Erythroblast (primary cell): ENCODE results near the gene TTC8.
"Not testable (repeated sequence)": the region's sequence is repeated elsewhere in the genome, so short reads cannot be mapped to it uniquely, and the experiment has no call there.

Experiments
- DNase-seq, 2 experiments: peaks; one replicate each; lab custom pipeline; 2025; lab: John Stamatoyannopoulos, UW
- GATA1 ChIP-seq: IDR thresholded peaks from 2 replicates; pipeline ENCODE4 v1.6.1; 2011; ENCODE audit warnings: low read depth, mild to moderate bottlenecking, control low read depth, low read length, moderate library complexity
- POLR2A ChIP-seq: IDR thresholded peaks from 2 replicates; pipeline ENCODE4 v1.6.1; 2011; ENCODE audit warnings: mild to moderate bottlenecking, low read length

Gene TTC8

DNA sequence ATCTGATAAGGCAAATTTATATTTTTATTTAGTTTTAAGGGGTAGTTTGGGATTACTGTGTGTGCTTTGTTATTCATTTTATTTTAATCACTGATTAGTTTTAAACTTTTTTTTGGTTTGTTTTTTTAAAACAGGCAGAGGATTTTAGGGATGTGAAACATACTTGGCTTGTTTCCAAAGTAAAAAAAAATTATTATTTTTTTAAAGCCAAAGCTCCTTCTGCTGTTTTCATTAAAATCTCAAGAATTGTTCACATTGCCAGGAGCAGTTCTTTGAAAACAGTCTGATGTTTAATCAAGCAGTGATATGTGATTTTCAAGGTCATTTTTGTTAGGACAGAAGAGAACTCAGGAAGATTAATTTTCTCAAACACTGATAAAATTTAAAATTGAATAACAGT is 11.2 kb downstream of the TTC8 start:
- no peak for DNase-seq
- TF ChIP-seq GATA1 (no peak), POLR2A (no peak)

DNA sequence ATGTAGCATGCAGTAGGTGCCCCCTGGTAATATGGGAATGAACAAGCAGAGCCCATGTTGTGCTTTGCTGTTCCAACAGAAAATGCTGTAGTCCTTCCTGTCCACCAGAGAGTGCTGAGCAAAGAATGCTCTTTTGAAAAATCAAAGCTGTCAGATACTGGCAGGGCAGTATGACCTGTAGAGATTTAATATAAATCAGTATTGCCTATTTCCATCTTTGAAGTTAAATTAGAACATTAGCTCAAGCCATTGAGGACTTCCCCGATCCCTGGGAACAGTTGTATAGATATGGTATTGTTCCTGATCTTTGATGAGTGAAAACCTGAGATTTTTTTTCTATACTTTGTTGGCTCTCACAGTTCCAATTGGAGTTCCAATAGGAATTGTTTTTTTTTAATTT is 13.0 kb downstream of the TTC8 start:
- DNase-seq, result no peak

DNA sequence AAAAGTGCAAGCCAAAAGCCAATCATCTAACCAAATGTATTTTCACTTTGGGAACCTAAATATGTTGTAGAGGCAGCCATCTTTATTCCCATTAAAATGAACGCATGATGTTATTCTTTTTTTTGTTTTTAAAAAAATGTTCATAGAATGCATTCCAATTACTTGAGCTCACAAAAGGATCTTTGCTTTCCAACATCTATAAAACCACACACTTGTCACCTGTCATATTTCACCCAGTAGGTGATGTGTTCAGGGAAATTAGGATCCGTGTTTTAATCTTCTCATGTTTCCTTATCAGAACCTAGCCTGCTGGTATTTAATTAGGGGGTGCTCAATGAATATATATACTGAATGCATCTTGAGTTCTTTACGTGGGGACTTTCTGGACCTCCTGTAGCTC is 13.6 kb downstream of the TTC8 start:
- DNase-seq, result no peak

More for the DNA sequence above, 13.0 kb downstream of the TTC8 start:
- TF ChIP-seq POLR2A (no peak), GATA1 (no peak)

DNA sequence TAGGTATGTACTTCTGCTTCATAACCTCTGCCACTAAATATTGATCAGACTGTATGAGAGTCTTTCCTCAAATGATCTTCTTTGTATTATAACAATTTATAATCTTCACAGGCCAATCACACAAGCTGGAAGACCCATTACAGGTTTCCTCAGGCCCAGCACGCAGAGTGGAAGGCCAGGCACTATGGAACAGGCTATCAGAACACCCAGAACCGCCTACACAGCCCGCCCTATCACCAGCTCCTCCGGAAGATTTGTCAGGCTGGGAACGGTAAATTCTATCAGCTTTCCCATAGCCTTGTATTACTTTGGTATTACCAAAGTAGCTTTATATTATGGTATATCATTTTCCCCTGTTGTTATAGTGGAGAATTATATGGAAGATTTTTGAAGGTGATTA is 16.5 kb downstream of the TTC8 start:
- TF ChIP-seq POLR2A (no peak), GATA1 (no peak)
- DNase-seq, result no peak

More for the DNA sequence above, 13.6 kb downstream of the TTC8 start:
- no peak for TF ChIP-seq POLR2A
- no peak for TF ChIP-seq GATA1

DNA sequence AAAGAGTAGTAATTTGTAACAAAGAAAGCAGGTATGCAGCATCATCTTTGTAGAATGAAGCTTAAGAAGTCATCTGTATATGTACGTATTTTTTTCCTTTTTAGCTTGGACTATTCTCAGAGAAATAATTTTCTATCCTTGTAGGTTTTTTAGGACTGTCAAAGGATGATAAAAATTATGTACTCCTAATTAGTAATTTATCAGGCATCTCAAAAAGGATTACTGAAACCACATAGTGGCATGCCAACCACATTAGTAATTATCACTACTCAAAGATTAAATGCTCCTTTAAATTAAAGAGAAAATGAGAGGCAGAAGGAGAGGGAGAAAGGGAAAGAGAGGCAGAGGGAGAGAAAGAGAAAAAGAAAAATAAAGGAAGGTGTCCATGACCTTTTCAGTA is 17.3 kb downstream of the TTC8 start:
- DNase-seq, result no peak
- no peak for TF ChIP-seq GATA1
- TF ChIP-seq POLR2A, result no peak

DNA sequence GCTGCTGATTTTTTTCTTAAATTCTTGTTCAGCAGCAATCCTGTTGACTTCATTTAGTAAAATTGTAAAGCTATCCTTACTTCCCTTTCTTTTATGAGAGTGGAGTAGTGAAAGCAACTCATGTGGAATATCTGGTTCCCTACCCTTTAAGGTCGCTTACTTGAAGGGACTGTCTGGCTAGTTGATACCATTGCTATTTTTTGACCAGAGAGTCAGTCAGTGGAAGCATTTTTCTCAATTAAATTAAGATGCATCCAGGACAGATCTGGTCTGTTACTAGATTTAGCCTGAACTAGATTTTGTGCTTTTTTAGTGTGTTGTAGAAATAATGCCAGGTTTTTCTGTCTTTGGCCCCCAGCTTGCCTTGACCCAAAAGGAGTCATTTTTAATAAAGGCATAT is 18.0 kb downstream of the TTC8 start:
- no peak for TF ChIP-seq GATA1
- no peak for TF ChIP-seq POLR2A
- DNase-seq, result no peak

DNA sequence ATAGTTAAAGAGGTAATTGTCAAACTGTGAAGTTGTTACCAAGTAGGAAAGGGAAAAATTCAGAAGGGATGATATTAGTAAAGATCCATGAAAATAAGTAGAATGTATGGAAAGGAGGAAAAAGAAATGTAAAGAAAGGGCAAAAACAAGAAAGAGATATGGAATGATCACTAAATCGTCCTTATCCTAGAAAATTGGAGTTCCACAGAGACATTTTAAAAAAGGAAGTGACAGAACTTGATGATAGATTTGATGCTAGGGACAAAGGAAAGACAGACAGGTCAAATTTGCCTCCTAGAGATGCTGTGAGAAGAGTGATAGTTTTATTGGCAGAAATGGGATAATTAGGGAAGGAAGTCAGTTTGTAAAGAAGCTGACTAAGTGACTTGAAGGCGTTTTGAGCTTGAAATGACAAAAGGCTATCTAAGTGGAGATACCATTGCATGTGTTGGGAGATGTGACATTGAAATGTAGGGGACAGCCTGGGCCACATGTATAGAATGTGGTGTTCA is 20.6 kb downstream of the TTC8 start:
- TF ChIP-seq POLR2A (no peak), GATA1 (no peak)
- no peak for DNase-seq

DNA sequence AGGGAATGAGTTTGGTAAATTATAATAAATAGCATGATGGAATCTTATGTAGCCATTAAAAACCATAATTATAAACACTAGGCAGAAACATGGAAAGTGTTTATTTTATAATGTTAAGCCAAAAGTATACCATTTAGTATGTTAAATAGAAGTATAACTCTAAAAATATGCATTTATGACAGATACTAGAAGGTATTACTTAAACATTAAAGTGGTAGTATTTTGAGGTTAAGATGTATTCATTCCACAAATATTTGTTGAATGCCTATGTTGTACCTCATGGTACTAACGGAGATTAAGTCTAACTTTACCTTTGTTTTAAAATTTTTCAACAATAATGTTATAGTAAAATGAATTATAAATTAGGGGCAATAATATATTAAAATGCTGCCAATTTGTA is 24.1 kb downstream of the TTC8 start:
- TF ChIP-seq POLR2A, result no peak
- DNase-seq, result no peak

DNA sequence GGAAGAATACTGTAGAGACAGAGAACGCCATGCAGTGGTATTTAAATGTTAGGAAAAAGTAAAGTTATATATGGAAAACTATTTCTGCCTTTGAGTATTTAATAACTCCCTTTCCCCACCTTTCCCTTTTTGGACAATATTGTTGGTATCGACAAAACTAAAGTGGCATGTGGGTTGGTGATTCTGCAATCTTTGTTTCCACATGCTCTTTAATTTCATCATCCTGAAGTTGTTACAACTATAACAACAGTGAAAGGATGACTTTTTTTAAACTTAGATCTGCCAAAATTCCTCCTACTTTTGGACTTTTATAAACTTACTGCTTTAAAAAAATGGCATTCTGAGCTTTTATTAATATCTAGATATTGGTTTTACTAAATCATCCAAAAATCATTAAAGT is 25.3 kb downstream of the TTC8 start:
- TF ChIP-seq GATA1 (no peak), POLR2A (no peak)

DNA sequence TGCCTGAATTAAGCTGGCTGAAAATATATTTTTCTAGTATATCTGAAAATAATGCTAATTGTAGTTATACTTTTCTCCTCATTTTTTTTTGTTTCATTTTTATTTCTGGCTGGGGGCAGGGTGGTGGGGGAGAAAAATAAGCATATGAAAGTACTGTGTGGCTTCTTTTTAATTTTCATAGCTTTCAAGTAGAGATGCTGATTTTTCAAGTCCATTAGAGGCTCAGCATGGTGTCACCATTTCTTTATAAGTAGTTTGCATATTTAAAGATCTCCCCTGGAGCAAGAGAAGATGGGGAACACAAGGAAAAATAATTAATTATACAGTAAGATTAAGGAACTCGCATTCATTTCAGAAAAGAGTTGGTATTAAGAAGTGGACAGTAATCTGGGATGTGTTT is 27.1 kb downstream of the TTC8 start:
- TF ChIP-seq GATA1 (no peak), POLR2A (no peak)
- no peak for DNase-seq

More for the DNA sequence above, 25.3 kb downstream of the TTC8 start:
- DNase-seq, result no peak

DNA sequence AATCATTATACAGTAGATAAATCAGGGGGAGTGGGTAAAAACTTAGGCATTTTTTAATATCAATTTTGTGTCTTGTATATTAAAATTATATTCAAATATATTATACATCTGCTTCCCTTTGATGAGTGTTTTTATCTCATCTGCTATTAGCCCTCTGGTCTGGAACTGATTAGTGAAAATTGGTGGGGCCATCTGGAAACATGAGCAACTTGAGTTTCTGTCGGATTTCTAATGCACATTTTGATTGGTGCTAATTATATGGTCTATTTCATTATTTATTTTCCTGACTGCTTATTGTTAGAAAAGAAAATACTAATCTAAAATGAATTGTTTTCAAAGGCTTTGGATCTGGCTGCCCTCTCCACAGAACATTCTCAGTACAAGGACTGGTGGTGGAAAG is 28.2 kb downstream of the TTC8 start:
- TF ChIP-seq POLR2A, result no peak
- no peak for TF ChIP-seq GATA1
- DNase-seq, result no peak

DNA sequence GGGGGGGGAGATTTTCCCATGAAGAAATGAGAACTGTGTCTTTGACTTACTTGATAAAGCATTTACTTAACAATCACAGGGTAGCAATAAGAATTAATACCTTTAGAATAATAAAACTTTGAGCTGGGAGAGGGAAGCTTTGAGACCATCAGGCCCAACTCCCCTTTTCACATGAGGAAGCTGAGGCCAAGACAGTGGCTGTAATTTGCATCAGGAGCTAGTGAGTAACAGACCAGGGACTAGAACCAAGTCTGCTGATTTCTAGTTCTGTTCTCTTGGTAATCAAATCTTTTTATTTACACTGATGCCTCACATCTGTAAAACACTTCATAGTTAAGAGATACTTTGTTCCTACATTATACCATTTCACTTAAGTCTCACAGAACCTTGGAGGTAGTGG is 28.7 kb downstream of the TTC8 start:
- TF ChIP-seq GATA1, result no peak
- no peak for TF ChIP-seq POLR2A
- DNase-seq, result no peak

DNA sequence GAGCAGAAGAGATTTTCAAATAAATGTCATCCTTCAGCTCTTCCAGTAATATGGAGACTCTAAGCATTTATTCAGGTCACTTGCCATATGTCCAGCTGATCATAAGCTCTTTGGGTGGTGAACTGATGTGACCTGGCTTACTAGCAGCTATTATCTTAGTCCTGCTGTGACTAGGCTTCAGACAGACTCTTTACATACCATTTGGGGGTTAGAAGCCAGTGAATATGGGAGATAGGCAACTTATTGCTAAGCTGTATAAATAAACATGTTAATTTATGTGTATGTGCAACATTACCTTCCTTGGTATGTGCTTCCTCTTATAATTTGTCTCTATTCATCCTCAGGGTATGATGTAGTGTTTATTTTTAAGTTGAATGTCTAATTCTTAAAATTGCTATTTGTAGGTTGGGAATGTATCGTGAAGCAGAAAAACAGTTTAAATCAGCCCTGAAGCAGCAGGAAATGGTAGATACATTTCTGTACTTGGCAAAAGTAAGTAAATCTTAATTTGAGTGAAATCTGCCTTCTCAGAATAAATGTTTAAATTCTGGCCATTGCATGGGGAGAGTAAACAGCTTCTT is 32.4 kb downstream of the TTC8 start:
- TF ChIP-seq GATA1 (no peak), POLR2A (no peak)
- no peak for DNase-seq

DNA sequence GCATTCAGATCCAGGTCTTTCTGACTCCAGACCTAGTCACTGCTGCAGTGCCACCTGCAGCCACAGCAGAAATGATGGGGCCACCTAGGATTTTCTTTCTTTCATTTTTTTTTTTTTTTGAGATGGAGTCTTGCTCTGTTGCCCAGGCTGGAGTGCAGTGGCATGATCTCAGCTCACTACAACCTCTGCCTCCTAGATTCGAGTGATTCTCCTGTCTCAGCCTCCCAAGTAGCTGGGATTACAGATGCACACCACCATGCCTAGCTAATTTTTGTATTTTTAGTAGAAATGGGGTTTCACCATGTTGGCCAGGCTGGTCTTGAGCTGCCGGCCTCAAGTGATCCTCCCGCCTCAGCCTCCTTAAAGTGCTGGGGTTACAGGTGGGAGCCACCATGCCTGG is 33.4 kb downstream of the TTC8 start:
- DNase-seq, result not testable (repeated sequence)

DNA sequence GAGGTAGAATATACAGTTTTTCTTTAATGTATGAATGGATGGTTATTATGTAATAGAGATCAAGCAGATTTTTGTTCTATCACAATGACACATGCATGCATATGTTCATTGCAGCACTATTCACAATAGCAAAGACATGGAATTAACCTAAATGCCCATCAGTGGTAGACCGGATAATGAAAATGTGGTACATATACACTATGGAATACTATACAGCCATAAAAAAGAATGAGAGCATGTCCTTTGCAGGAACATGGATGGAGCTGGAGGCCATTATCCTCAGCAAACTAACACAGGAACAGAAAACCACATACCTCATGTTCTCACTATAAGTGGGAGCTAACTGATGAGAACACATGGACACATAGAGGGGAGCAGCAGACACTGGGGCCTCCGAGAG is 34.7 kb downstream of the TTC8 start:
- DNase-seq, result not testable (repeated sequence)

DNA sequence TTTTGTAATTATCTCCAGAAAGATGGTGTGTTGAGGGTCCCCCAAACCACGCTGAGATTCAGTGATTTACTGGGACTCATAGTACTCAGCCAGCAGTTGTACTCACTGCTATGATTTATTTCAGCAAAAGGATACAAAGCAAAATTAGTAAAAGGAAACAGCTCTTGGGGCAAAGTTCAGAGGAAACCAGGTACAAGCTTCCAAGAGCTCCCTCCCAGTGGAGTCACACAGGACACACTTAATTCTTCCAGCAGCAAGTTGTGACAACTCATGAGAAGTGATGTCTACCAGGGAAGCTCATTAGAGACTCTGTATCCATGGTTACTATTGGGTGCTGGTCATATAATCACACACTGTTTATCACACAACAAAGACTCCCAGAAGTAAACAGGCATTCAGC is 38.7 kb downstream of the TTC8 start:
- TF ChIP-seq GATA1, result no peak
- no peak for TF ChIP-seq POLR2A
- DNase-seq, result no peak
